HG03460 (cell line): ENCODE measurements around the gene LGALS9.
"Not testable (repeated sequence)": the region's sequence is repeated elsewhere in the genome, so short reads cannot be mapped to it uniquely, and the experiment has no call there.

ENCODE experiments used
- ATAC-seq: cut with Tn5 transposase; IDR thresholded peaks from one replicate; pipeline ENCODE4 v1.9.1; 2021; ENCODE audit not compliant: unreplicated experiment

The LGALS9 gene

GRCh38 chr17:27651411-27652345 lies 20.7 kb downstream of the LGALS9 start:
- peak; percentile 43 for ATAC-seq

GRCh38 chr17:27653449-27653971 lies 22.5 kb downstream of the LGALS9 start:
- ATAC-seq: not testable (repeated sequence)

DNA sequence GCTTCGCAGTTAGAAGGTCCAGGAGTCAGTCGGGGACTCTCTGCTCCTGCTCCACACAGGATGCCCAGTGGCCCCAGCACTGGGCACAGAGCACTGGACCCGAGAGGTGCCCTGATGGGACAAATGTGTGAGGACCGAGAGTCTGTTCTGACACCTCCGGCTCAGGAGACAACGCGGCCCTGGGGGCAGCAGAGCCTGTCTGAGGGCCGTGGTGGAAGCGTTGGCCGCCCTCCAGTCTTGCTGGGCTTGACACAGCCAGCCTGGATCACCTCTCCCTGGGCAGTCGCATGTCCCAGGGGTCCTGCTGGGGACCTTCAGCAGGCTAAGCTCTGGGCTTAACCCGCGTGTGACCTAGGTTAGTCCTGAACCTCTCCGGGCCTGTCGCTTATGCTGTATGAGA lies 23.1 kb downstream of the LGALS9 start:
- ATAC-seq: no peak

DNA sequence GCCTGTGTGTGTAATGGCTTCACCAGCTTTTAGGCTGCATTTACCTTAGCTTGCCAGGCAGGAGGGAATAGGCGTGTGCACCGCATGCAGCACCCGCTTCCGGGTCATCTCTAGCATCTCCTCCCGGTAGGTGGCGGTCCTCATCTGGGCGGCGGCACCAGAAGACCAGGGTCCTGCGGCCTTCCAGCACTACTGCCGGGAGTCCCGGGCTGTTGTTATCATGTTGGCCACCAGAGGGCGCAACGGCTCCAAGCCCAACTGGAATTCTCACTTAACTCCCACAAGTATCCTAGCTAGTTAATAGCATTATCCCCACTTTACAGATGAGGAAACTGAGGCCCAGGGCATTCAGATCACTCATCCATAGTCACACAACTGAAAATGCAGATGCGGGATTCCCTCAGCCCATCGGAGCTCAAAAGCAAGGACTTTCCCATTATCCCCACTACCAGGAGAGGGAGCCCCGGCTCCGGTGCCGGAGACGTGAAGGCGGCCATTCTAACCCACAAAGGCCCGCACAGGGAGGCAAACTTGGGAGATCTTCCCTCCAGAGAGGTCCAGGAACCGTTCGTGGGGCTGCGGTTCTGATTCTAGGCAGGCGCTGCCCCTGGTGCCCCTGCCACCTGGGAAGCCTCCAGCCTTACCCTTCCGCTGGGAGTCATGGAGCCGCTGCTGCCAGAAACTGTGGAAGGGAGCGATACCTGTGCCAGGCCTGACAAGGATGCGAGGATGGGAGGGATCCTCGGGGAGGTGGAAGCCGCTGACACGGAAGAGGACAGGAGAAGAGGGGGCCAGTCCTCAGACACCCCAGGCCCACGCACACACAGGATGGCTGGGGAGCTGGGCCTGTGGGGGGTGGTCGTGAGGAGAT lies 23.9 kb downstream of the LGALS9 start:
- ATAC-seq: peak; percentile 71

DNA sequence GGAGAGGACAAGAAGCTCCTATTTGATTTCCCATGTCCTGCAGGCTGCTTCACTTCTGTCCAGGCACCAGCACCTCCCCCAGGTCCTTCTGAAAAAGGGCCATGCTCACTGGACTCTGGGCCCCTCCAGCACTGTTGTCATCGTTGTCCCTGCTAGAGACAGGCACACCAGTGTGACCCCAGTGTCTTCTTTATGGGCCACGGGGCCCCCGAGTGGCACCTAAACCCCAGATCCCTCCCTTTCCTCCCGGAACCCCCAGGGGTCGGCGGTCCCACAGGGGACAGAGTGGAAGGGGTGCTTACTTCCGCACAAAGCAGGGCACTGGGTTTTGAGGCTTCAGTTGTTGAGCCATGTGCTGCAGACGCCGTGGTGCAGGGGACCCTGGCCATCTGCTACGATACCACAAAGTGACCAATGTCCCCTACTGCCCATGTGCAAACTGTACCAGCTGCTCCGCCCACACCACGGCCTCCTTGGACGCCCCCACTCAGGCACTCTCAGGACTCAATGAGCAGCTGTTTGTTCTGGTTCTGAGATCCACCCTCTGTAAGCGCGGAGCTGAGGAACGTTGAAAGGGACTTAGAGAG lies 24.6 kb downstream of the LGALS9 start:
- ATAC-seq: not testable (repeated sequence)

- not testable (repeated sequence) for ATAC-seq
Measured at GRCh38 chr17:27656620-27657019, 25.6 kb downstream of the LGALS9 start.

GRCh38 chr17:27657620-27658019 lies 26.6 kb downstream of the LGALS9 start:
- ATAC-seq: no peak

DNA sequence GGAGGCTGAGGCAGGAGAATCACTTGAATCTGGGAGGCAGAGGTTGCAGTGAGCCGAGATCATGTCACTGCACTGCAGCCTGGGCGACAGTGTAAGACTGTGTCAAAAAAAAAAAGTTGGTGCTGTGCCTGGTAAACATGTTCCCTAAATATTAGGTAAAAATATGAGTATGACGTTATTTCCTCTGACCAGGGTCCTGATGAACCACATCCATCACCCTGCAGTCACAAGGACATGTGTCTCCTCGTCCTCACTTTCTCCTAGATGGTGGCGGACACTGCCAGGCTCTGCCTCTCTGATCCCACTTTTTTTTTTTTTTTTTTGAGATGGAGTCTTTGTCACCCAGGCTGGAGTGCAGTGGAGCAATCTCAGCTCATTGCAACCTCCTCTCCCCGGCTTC lies 28.7 kb downstream of the LGALS9 start:
- ATAC-seq: no peak

DNA sequence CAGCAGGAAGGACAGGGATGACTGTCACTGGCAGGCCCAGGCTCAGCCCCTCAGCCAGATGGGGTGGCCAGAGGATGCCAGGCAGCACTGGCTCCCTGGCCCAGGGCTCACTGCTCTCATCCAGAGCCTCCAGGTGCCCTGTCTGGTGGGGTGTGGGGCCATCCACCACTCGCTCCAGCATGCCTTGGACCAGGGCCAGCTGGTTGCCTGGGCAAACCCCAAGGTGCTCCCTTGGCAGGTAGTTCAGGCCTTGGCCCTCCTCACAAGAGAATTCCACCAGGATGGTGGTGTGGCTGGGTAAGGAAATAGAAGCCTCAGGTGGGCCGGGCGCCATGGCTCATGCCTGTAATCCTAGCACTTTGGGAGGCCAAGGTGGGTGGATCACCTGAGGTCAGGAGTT lies 29.4 kb downstream of the LGALS9 start:
- ATAC-seq: no peak

GRCh38 chr17:27663936-27664605 lies 33.1 kb downstream of the LGALS9 start:
- ATAC-seq: no peak

DNA sequence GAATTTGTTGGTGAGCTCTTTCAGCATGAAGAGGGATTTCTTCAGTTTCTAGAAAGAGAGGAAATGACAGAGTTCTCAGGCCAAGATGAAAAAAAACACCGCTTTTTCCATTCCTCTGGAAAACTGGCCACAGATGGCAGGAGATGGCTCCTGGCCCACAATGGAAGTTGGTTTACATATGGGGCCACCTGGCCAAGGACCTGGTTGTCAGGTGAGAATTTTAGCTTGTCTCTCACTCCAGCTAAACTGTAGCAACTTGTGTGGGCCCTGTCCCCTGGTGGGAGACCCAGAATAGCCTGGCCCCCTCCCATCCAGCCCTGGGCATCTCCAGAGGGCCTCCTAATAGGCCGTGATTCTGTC lies 33.6 kb downstream of the LGALS9 start:
- no peak for ATAC-seq

GRCh38 chr17:27665549-27665948 lies 34.6 kb downstream of the LGALS9 start:
- no peak for ATAC-seq

GRCh38 chr17:27666270-27666669 lies 35.3 kb downstream of the LGALS9 start:
- not testable (repeated sequence) for ATAC-seq

DNA sequence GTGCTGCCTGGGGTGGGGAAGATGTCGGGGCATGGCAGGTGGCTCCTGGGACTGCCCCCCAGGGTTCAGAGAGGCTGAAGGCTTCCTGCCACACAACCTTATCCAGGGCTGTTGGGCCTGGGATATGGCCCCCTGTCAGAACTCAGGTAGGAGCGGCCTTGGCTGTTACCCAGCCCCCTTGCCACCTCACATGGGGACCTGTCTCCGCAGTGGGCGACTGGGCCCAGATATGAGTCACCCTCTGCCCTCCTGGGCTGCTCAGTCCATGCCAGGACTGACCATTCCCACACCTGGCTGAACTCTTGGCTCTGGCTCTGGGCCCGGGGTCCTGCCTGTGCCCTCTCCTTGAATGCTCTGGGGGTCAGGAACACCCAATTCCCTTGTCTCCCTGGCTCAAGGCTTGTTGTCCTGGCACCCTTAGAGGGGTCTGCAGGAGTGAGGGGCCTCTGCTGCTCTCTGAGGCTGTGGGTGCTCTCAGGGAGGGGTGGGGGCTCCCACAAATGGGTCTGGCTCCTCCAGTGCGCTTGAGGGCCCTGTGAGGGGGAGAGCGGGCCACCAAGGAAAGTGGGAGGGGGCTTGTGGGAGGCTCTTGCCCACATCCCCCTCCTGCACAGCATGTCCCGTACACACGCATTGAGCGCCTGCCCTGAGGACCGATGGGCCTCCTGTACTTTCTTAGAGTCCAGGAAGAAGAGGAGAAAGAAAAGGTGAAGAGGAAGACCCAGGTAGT lies 36.0 kb downstream of the LGALS9 start:
- ATAC-seq: no peak

GRCh38 chr17:27667656-27668487 lies 36.9 kb downstream of the LGALS9 start:
- ATAC-seq: no peak

DNA sequence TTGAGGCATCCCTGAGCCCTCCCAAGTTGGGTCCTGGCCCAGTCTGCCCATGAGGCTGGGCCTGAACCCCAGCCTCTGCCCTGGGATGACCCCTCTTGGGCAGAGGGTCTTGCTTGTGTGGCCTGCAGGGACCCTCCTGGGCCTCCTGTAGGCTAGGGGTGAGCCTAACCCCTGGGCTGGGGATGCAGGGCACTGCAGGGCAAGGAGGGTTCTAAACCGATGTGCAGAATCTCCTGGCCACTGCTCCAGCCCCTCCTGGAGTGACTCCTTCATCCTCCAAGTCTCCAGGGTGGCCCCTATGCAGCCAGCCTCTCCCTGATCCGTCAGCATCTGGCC lies 37.5 kb downstream of the LGALS9 start:
- ATAC-seq: no peak

DNA sequence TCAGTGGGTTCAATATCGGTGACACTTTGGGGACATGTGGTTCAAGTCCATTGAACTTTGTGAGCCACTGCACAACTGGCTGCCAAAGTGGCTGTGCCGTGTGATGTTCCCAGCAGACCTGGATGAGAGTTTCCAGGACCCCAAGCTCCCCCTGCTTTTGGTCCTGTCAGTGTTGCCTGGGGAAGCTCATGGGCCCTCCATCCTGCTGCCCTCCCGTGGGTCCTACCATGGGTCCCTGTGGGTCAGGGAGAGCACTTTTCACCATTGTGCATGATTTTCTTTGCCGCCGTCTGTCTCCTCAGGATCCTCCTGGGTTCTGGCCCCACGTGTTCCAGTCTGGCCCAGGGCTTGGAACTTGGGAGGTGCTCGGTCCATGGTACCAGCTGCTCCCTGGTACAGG lies 38.1 kb downstream of the LGALS9 start:
- no peak for ATAC-seq

DNA sequence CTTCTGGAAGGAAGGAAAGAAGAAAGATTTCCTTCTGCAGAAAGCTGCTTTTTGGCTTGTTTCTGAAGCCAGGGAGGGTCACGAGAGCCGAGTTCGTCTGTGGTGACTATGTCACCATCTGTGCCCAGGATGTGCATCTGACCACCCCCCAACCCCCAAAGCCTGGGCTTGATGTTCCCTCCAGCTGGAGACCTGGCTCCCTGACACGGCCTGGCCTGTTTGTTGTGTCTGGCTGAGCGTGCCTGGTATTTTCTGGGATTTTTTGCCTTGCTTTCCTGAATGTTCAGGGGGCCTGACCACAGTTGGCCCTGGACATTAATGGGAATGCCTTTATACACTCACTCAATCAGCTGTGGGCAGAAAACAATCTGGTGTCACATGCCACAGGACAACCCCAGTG lies 38.9 kb downstream of the LGALS9 start:
- no peak for ATAC-seq
